Spleen (tissue), 11 donors: Measurements from ENCODE around the gene ME3. TPM values are rescaled to one million over a fixed set of nuclear protein-coding genes. Genes with fewer than 3 reads are reported as not detected.
"Not testable (repeated sequence)": the region's sequence is repeated elsewhere in the genome, so short reads cannot be mapped to it uniquely, and the experiment has no call there.

Source experiments
- DNase-seq: peaks from one replicate; pipeline ENCODE4 v3.0.0-alpha.2; 2020
- H3K27ac ChIP-seq, 8 donors: fragments of 200-600 bp; sonication (generic) in 7 of 8; 1 replicate in 4 of 8; 2 replicates in 4 of 8; pipeline versions ENCODE4 v1.5.0 to v1.8.0; 2016 to 2021; ENCODE audit warnings: inconsistent platforms in 4 of 8, mild to moderate bottlenecking in 4 of 8, moderate library complexity in 1 of 8
- H3K27me3 ChIP-seq, 7 donors: fragments of 200-600 bp; sonication (generic) in 6 of 7; replicated peaks in 1 of 7; 1 replicate in 4 of 7; 2 replicates in 3 of 7; pipeline versions ENCODE4 v1.5.0 to v1.8.0; 2016 to 2021; ENCODE audit warnings: inconsistent platforms in 3 of 7, mild to moderate bottlenecking in 1 of 7
- H3K36me3 ChIP-seq, 6 donors: fragments of 200-600 bp; sonication (generic) in 5 of 6; 1 replicate in 4 of 6; 2 replicates in 2 of 6; pipeline versions ENCODE4 v1.5.0 to v1.8.0; 2016 to 2021; ENCODE audit warnings: inconsistent platforms in 2 of 6
- H3K4me1 ChIP-seq, 6 donors: fragments of 200-600 bp; sonication (generic) in 5 of 6; 1 replicate in 3 of 6; 2 replicates in 3 of 6; pipeline versions ENCODE4 v1.5.0 to v1.8.0; 2016 to 2021; ENCODE audit warnings: inconsistent platforms in 3 of 6
- H3K4me3 ChIP-seq, 8 donors: fragments of 200-600 bp; sonication (generic) in 7 of 8; 1 replicate in 4 of 8; 2 replicates in 4 of 8; pipeline versions ENCODE4 v1.5.0 to v1.8.0; 2016 to 2021; ENCODE audit warnings: inconsistent platforms in 4 of 8, mild to moderate bottlenecking in 4 of 8, moderate library complexity in 2 of 8
- H3K9me3 ChIP-seq, 8 donors: fragments of 200-600 bp; sonication (generic) in 7 of 8; 1 replicate in 4 of 8; 2 replicates in 4 of 8; pipeline versions ENCODE4 v1.5.0 to v1.8.0; 2016 to 2021; ENCODE audit warnings: inconsistent platforms in 4 of 8
- CTCF ChIP-seq, 11 experiments: fragments of 200-600 bp in 7 of 11; fragments of 450-650 bp in 4 of 11; sonication (generic) in 4 of 11; IDR thresholded peaks in 8 of 11; conservative IDR thresholded peaks in 3 of 11; 1 replicate in 7 of 11; 2 replicates in 4 of 11; pipeline versions ENCODE4 v1.4.0 to v1.8.0; 2016 to 2021; ENCODE audit warnings: antibody characterized with exemption in 11 of 11, inconsistent platforms in 4 of 11, mild to moderate bottlenecking in 1 of 11
- POLR2A ChIP-seq, 3 donors: fragments of 450-650 bp; IDR thresholded peaks; one replicate each; pipeline ENCODE4 v1.5.1; 2017; ENCODE audit warnings: antibody characterized with exemption in 3 of 3, mild to moderate bottlenecking in 1 of 3
- POLR2AphosphoS5 ChIP-seq, 3 donors: sonication (generic); formaldehyde crosslinking; IDR thresholded peaks; one replicate each; pipeline ENCODE4 v1.5.1; 2017; ENCODE audit warnings: antibody characterized with exemption in 3 of 3
- WGBS, 5 donors: extraction: QIAGEN DNeasy Blood & Tissue Kit in 3 of 5; methylation state at CpG; one replicate each; pipeline versions ENCODE4 v1.1.5 to v1.1.7; 2013 to 2018; 5-methylcytosine and 5-hydroxymethylcytosine counted together
- intact Hi-C: fragments of 100-400 bp; cut with DNase I; formaldehyde crosslinking; loops from one replicate; pipeline ENCODE4 v1.15.0; 2023; ENCODE audit warnings: low total_unique reads
- polyA plus RNA-seq, 3 donors: library from polyadenylated mRNA; stranded (reverse); fragments of 200-250 nt; gene quantifications; one replicate each; pipeline ENCODE4 v1.2.1, GENCODE V29; 2013
- total RNA-seq, 7 donors: library from RNA; depleted of rRNA in 3 of 7; stranded (reverse); fragments of >200 nt in 3 of 7; fragmentation: NEBNext Ultra II Directional in 4 of 7; extraction: Animal tissue kit (Norgen Biotek cat#: 25700) in 4 of 7; gene quantifications; one replicate each; pipeline versions ENCODE4 v1.1.0 to v1.2.1, GENCODE V29; 2016 to 2021
- donor health status: healthy with polysubstance abuse.
- donor health status: DM: no; HTN: no; CAD: no; lungs with moderate emphysema.
- donor health status: DM: no; HTN: no; CAD: no.
- donor health status: Bipolar disorder and iron deficiency.
- donor health status: healthy.
- donor health status: DM: no; HTN: no; CAD: no.
- donor health status: DM: yes; HTN: yes; CAD: no.

Gene ME3
- total and polyA plus RNA-seq, 10 donors = 6.4 to 25.9 (median 18.3) TPM

GRCh38 chr11:86524620-86525352 is 147.6 kb downstream of the ME3 start:
- peaks cover 0 to 7% (median 0%) of the 10 kb centered on the region in 6 donors for H3K4me1 ChIP-seq
- no peak for DNase-seq
- no peak overlapping the region for H3K4me3 ChIP-seq
- H3K27me3 ChIP-seq = no peaks in the 10 kb centered on the region
- WGBS, 5 donors = 74 to 89% (median 81%) methylated on average over 2 of the region's 2 CpGs
- peak overlapping the region in 4 of 8 donors; percentile 14 to 30 (median 28) for H3K27ac ChIP-seq
- no peaks in the 10 kb centered on the region for H3K36me3 ChIP-seq
- TF ChIP-seq POLR2A (IDR thresholded peaks at IDR 0.05) = no peak
- TF ChIP-seq CTCF (IDR thresholded peaks at IDR 0.05 in 8 of 11, conservative IDR thresholded peaks at IDR 0.05 in 3 of 11) = no peak
- no peak for TF ChIP-seq POLR2AphosphoS5 (IDR thresholded peaks at IDR 0.05)
- intact Hi-C loops = no loop called here
- H3K9me3 ChIP-seq = peaks cover 0 to 20% (median 7%) of the 10 kb centered on the region in 8 donors

GRCh38 chr11:86523738-86524619 is 148.4 kb downstream of the ME3 start:
- Histone ChIP-seq H3K4me1 (peaks cover 0 to 7% (median 0%) of the 10 kb centered on the region in 6 donors), H3K9me3 (peaks cover 0 to 20% (median 7%) of the 10 kb centered on the region in 8 donors), H3K27me3 (no peaks in the 10 kb centered on the region), H3K4me3 (no peak overlapping the region), H3K27ac (peak overlapping the region in 5 of 8 donors; percentile 14 to 30 (median 26)), H3K36me3 (no peaks in the 10 kb centered on the region)
- 54 to 87% (median 76%) methylated on average over 5 of the region's 5 CpGs for WGBS, 5 donors
- no peak for DNase-seq
- intact Hi-C loops = no loop called here
- TF ChIP-seq POLR2AphosphoS5 (IDR thresholded peaks at IDR 0.05) (no peak), CTCF (IDR thresholded peaks at IDR 0.05 in 8 of 11, conservative IDR thresholded peaks at IDR 0.05 in 3 of 11) (no peak), POLR2A (IDR thresholded peaks at IDR 0.05) (no peak)

GRCh38 chr11:86522512-86522911 is 149.9 kb downstream of the ME3 start:
- 87 to 94% (median 92%) methylated on average over 5 of the region's 5 CpGs for WGBS, 5 donors
- not testable (repeated sequence) for DNase-seq

GRCh38 chr11:86519064-86519911 is 153.1 kb downstream of the ME3 start:
- H3K4me1 ChIP-seq = peaks cover 0 to 35% (median 15%) of the 10 kb centered on the region in 6 donors
- no peak overlapping the region for H3K4me3 ChIP-seq
- intact Hi-C loops = no loop called here
- TF ChIP-seq POLR2AphosphoS5 (IDR thresholded peaks at IDR 0.05) = no peak
- TF ChIP-seq POLR2A (IDR thresholded peaks at IDR 0.05) = no peak
- no peak for TF ChIP-seq CTCF (IDR thresholded peaks at IDR 0.05 in 8 of 11, conservative IDR thresholded peaks at IDR 0.05 in 3 of 11)
- H3K27me3 ChIP-seq = no peaks in the 10 kb centered on the region
- DNase-seq = no peak
- WGBS, 5 donors = 69 to 82% (median 79%) methylated on average over 5 of the region's 5 CpGs
- H3K36me3 ChIP-seq = no peaks in the 10 kb centered on the region
- no peaks in the 10 kb centered on the region for H3K9me3 ChIP-seq
- H3K27ac ChIP-seq = peak overlapping the region in 7 of 8 donors; percentile 5 to 58 (median 39)

More at GRCh38 chr11:86522512-86522911, 149.9 kb downstream of the ME3 start:
- H3K4me3 ChIP-seq, H3K36me3 ChIP-seq, H3K27me3 ChIP-seq, intact Hi-C loops, H3K27ac ChIP-seq: not testable (repeated sequence)
- Histone ChIP-seq H3K9me3 (peaks cover 0 to 20% (median 7%) of the 10 kb centered on the region in 8 donors), H3K4me1 (peaks cover 0 to 10% (median 0%) of the 10 kb centered on the region in 6 donors)
